HG03159 (cell line): ENCODE measurements around the gene EFCAB9.
"Not testable (repeated sequence)": the region's sequence is repeated elsewhere in the genome, so short reads cannot be mapped to it uniquely, and the experiment has no call there.

ENCODE experiments used
- ATAC-seq: cut with Tn5 transposase; IDR thresholded peaks from one replicate; pipeline ENCODE4 v1.9.1; 2021; ENCODE audit warnings: mild to moderate bottlenecking, moderate library complexity; ENCODE audit not compliant: unreplicated experiment

EFCAB9 gene

GRCh38 chr5:172188033-172188892 lies 5.7 kb upstream of the EFCAB9 start, which contains the start of gene STK10:
STK10 (minus strand) TSS chr5:172188224; CDS start chr5:172188042, 182 bp downstream.
- peak; percentile 67 for ATAC-seq

- ATAC-seq: no peak
These were observed 4.9 kb upstream of the EFCAB9 start for GRCh38 chr5:172188893-172189692.

- ATAC-seq: no peak
These were observed 4.2 kb upstream of the EFCAB9 start for GRCh38 chr5:172189693-172190296.

- ATAC-seq: no peak
These were observed 1.2 kb downstream of the EFCAB9 start for GRCh38 chr5:172194985-172195774.

GRCh38 chr5:172197775-172198174 lies 3.8 kb downstream of the EFCAB9 start:
- ATAC-seq: not testable (repeated sequence)

GRCh38 chr5:172199446-172199845 lies 5.5 kb downstream of the EFCAB9 start:
- no peak for ATAC-seq

GRCh38 chr5:172200476-172200875 lies 6.5 kb downstream of the EFCAB9 start:
- ATAC-seq: no peak

GRCh38 chr5:172205984-172206383 lies 12.0 kb downstream of the EFCAB9 start:
- ATAC-seq: not testable (repeated sequence)

- no peak for ATAC-seq
These were observed 13.5 kb downstream of the EFCAB9 start for GRCh38 chr5:172207511-172207910.

GRCh38 chr5:172209714-172210113 lies 15.7 kb downstream of the EFCAB9 start:
- no peak for ATAC-seq

- no peak for ATAC-seq
These were observed 17.7 kb downstream of the EFCAB9 start for GRCh38 chr5:172211676-172212075.

GRCh38 chr5:172213126-172213525 lies 19.2 kb downstream of the EFCAB9 start:
- ATAC-seq: no peak

GRCh38 chr5:172216345-172216744 lies 22.4 kb downstream of the EFCAB9 start:
- no peak for ATAC-seq

GRCh38 chr5:172219296-172219695 lies 25.3 kb downstream of the EFCAB9 start:
- no peak for ATAC-seq

- ATAC-seq: peak; percentile 76
These were observed 30.2 kb downstream of the EFCAB9 start for GRCh38 chr5:172223901-172224873.

GRCh38 chr5:172224996-172225395 lies 31.0 kb downstream of the EFCAB9 start:
- no peak for ATAC-seq

GRCh38 chr5:172229904-172230303 lies 35.9 kb downstream of the EFCAB9 start:
- ATAC-seq: no peak

GRCh38 chr5:172234031-172234430 lies 40.1 kb downstream of the EFCAB9 start:
- ATAC-seq: no peak

- peak; percentile 70 for ATAC-seq
These were observed 41.3 kb downstream of the EFCAB9 start for GRCh38 chr5:172235132-172235780.
